GM13977 (cell line): ENCODE measurements around the gene RNF227.

ENCODE experiments used
- DNase-seq: peaks from one replicate; pipeline ENCODE4 v3.0.0; 2012; ENCODE audit warnings: low spot score
- CTCF ChIP-seq: IDR thresholded peaks from 2 replicates; pipeline ENCODE4 v1.5.1; 2012; ENCODE audit warnings: mild to moderate bottlenecking, control low read depth; ENCODE audit not compliant: insufficient read depth; ENCODE audit errors: extremely low read depth, missing control alignments
- in situ Hi-C: fragments of 300-500 bp; cut with MboI; formaldehyde crosslinking; loops from one replicate; pipeline ENCODE4 v1.12.0; 2022; ENCODE audit warnings: low sequenced_read_pairs, low pct_unique_long_range_greater_than_20kb, mixed read lengths, inconsistent platforms; ENCODE audit not compliant: unreplicated experiment

The RNF227 gene

GRCh38 chr17:7882068-7882467 is 34.0 kb downstream of the RNF227 start:
- in situ Hi-C loops: no loop called here
- DNase-seq: no peak
- TF ChIP-seq CTCF: no peak

GRCh38 chr17:7881276-7882054 is 34.6 kb downstream of the RNF227 start:
- no peak for DNase-seq
- TF ChIP-seq CTCF: no peak
- in situ Hi-C loops: no loop called here

DNA sequence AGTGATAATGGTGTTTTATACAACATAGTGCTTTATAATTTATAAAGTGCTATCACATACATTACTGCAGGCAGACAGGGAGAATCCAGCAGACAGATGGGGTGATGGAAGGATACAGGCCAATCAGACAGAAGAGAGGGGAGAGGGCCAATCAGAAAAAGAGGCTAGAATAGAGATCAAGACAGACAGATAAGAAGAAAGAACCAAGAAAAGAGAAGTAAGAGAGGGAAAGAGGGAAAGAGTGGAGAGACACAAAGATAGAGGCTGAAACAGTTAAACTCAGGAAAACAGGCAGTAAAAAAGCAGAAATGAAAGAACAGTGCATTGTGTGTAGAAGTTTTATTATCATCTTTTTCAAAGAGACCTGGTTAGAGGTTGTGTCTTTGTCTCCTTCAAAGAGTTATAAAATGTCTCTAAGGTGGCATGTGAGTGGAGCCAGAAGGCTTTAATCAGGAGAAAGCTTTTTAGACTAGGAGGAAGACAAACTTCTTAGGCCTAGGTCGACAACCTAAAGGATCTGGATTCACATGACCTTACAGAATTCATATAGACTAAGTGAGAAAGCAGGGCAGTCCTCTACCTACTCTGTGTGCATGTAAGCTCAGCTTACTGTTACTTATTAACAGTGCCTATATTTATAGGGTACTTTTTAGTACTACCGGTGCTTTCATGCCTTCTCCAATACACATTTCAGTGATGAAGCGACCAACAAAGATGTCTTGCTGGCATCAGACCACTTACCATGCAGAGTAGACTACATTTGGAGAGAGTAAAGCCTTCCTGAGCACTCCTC is 35.8 kb downstream of the RNF227 start:
- no peak for TF ChIP-seq CTCF
- in situ Hi-C loops: no loop called here
- DNase-seq: no peak

- no peak for TF ChIP-seq CTCF
- in situ Hi-C loops: no loop called here
- no peak for DNase-seq
Measured at GRCh38 chr17:7878234-7878633, 37.9 kb downstream of the RNF227 start.

DNA sequence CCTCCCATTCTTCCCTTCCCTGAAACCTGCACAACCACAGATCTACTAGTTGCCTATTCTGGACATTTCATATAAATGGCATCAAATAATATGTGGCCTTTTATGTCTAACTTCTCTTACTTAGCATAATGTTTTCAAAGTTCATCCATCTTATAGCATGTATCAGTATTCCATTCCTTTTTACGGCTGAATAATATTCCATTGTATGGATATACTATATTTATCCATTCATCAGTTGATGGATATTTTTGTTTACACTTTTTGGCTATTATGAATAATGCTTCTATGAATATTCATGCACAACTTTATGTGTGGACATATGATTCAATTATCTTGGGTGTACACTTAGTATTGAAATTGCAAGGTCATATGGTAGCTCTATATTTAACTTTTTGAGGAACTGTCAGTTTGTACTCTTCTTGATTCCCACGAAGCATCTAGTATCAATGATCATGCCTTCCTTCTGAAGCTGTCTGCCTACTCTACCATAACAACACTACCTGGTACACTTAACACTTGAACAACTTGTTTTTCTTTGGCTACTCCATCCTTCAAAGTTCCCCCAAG is 40.2 kb downstream of the RNF227 start:
- no peak for DNase-seq
- in situ Hi-C loops: no loop called here
- no peak for TF ChIP-seq CTCF

DNA sequence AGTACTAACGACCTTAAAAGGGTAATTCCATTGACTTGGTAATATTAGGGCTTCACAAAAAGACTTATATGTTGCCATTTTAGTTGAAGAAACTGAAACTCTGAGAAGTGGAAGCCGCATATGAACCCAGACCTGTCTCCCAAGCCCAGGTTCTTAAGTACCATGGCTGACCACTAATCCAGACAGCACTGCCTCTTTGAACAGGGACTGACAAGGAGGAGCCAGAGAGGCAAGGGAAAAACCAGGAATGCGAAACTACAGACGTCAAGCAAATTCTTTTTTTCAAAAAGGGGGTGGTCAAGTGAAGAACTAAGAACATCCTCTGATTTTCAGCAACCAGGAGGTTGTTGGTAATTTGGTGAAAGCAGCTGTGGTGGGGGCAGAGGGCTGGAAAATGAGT is 43.0 kb downstream of the RNF227 start:
- in situ Hi-C loops: no loop called here
- DNase-seq: no peak
- TF ChIP-seq CTCF: no peak
